ENCODE data around the gene UFM1.

DNA sequence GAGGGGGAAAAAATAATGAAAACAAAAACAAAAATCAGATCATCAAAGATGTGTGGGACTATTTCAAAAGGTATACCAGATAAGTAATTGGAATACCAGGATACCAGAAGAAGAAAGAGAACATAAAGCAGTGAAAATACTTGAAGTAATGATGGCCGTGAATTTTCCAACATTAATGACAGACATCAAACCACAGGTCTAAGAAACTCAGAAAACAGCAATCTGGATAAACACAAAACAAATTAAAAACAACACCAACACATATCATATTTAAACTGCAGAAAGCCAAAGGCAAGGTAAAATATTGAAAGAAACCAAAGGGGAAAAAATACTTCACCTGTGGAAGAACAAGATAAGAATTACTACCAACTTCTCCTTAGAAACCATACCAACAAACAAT, 24.2 kb upstream of the UFM1 start:
- no peak for TF ChIP-seq POLR2A (IDR thresholded peaks at IDR 0.05)
- no peak for TF ChIP-seq CTCF (IDR thresholded peaks at IDR 0.05)
